HEK293T (cell line): ENCODE measurements around the gene CDH6.

Source experiments
- BHLHE40 ChIP-seq: fragments of 450-650 bp; IDR thresholded peaks from 2 replicates; pipeline ENCODE4 v1.6.1; 2016; ENCODE audit warnings: mild to moderate bottlenecking, moderate library complexity, borderline replicate concordance
- ELF4 ChIP-seq: fragments of 450-650 bp; IDR thresholded peaks from 2 replicates; pipeline ENCODE4 v1.6.1; 2017; ENCODE audit warnings: antibody characterized with exemption
- FOXA1 ChIP-seq: fragments of 450-650 bp; IDR thresholded peaks from 2 replicates; pipeline ENCODE4 v1.6.1; 2016; ENCODE audit warnings: mild to moderate bottlenecking
- FOXK2 ChIP-seq: fragments of 450-650 bp; IDR thresholded peaks from 2 replicates; pipeline ENCODE4 v1.6.1; 2016; ENCODE audit warnings: mild to moderate bottlenecking
- FOXM1 ChIP-seq: fragments of 450-650 bp; IDR thresholded peaks from 2 replicates; pipeline ENCODE4 v1.6.1; 2017; ENCODE audit warnings: mild to moderate bottlenecking, borderline replicate concordance
- L3MBTL2 ChIP-seq: fragments of 450-650 bp; conservative IDR thresholded peaks from 2 replicates; pipeline ENCODE4 v1.6.1; 2016; ENCODE audit warnings: mild to moderate bottlenecking
- NFRKB ChIP-seq: fragments of 450-650 bp; IDR thresholded peaks from 2 replicates; pipeline ENCODE4 v1.6.1; 2016; ENCODE audit warnings: mild to moderate bottlenecking, moderate library complexity
- SP1 ChIP-seq: fragments of 450-650 bp; IDR thresholded peaks from 2 replicates; pipeline ENCODE4 v1.6.1; 2017
- SUZ12 ChIP-seq: fragments of 450-650 bp; IDR thresholded peaks from 2 replicates; pipeline ENCODE4 v1.6.1; 2016; ENCODE audit warnings: mild to moderate bottlenecking
- TARDBP ChIP-seq: fragments of 450-650 bp; IDR thresholded peaks from 2 replicates; pipeline ENCODE4 v1.6.1; 2016
- ZNF384 ChIP-seq: fragments of 450-650 bp; IDR thresholded peaks from 2 replicates; pipeline ENCODE4 v1.6.1; 2016

DNA sequence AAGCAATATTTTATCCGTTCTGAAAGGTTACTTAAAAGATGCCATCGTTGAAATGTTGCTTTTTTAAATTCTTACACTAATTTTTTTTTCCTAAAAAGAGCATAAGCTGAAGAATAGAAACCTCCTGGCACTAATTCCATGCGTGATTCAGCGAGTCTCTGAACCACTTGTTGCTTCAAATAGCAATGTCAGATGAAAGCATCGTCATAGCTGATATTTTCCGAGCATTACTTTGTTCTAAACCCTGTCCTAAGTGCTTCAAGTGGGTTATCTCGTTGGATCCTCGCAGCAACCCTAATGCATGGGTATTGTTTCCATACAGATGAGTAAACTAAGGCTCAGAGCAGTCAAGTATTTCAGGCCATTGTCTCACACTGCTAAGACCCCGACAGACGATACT, 79.7 kb downstream of the CDH6 start:
- no peak for TF ChIP-seq SP1
- TF ChIP-seq L3MBTL2, result no peak
- no peak for TF ChIP-seq SUZ12
- no peak for TF ChIP-seq FOXK2
- TF ChIP-seq ELF4, result no peak
- TF ChIP-seq TARDBP, result no peak
- no peak for TF ChIP-seq FOXM1
- TF ChIP-seq FOXA1, result no peak
- no peak for TF ChIP-seq ZNF384
- TF ChIP-seq NFRKB, result no peak
- TF ChIP-seq BHLHE40, result no peak
